G401 (cell line): ENCODE measurements around the gene MLLT10. TPM values are rescaled to one million over a fixed set of nuclear protein-coding genes. Genes with fewer than 3 reads are reported as not detected.
A peak's percentile ranks its signal among the peaks of the same experiment; 100 is the strongest.

Experiments used
- DNase-seq: peaks from one replicate; pipeline ENCODE4 v3.0.0-alpha.2; 2015; ENCODE audit warnings: low spot score
- in situ Hi-C: cut with HindIII; loops from 2 replicates; pipeline ENCODE4 v1.10.0; 2016; ENCODE audit warnings: low sequenced_read_pairs, mixed read lengths
- total RNA-seq: library from RNA; depleted of rRNA; stranded (reverse); fragments of >200 nt; shearing (Covaris generic); gene quantifications from 2 replicates; pipeline ENCODE4 v1.2.3, GENCODE V29; 2014; rRNA removed

The MLLT10 gene
- total RNA-seq = 19.6 and 30.8 TPM in 2 replicates

DNA sequence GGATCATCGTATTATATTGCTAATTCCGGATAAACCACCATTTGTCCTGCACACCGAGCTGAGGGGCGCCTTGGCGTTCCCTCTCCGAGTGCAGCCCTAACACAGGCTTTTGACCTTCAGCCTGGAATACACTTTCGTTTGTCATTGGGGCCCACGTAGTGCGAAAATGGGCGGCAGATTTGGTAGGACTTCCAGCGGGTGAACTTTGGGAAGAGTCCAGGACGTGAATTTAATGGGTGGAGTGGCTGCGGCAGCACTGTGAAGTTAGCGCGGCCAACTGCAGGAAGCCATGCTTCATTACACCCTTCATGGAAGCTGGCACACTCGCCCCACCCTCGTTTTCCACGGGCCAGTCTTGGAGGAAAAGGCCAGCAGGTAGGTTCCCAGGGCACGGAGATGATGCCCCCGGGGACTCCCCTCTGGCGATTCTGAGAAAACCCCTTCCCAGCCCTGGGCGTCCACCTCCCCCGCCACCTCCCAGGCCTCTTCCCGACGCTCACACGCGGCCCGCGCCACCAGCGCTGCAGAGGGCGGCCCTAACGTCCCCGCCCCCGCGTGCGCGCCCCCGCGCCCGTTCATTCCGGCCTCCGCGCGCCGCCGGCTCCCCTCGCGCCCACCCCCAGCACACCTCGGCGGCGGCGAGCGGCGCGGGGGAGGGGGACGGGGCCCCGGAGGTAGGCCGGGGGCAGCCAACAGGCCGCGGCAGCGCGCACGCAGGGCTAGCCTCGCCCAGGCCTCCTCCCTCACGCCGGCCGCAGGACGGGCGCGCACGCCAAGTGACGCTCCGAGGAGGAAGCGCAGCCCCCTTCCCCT lies at the start of gene MLLT10:
MLLT10 (plus strand) TSS at position 766 of the 813 bp plus-strand sequence. CDS start 413 bp downstream, outside the sequence.
- in situ Hi-C loops = no loop called here
- DNase-seq = peak; percentile 91

DNA sequence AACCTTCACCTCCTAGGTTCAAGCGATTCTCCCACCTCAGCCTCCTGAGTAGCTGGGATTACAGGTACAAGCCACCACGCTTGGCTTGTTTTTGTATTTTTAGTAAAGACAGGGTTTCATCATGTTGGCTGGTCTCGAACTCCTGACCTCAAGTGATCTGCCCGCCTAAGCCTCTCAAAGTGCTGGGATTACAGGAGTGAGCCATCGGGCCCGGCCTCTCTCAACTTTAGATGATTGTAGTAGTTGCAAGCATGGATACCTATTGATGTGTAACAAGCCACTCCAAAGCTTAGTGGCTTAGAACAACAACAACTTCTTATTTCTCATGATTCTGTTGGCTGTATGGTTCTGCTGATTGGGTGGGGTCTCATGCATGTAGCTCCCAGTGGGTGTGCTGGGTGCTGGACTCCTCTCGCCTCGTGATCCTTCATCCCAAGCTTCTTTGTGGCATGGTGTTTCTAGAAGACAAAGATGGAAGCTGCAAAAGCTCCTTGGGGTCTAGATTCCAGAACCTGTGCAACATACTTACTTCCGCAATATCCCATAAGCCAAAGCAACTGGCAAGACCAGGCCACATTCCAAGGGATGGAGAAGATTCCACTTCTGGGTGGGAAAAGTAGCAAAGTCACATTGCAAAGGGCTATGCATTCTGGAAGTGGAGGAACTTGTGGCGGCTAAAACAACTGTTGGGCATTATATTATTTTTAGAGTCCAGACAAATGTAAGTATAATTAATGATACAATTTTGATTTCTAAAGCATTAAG lies 46.4 kb upstream of the MLLT10 start:
- no peak for DNase-seq
- in situ Hi-C loops = no loop called here

- in situ Hi-C loops = no loop called here
- no peak for DNase-seq
Measured at GRCh38 chr10:21488246-21488956, 45.6 kb upstream of the MLLT10 start.

DNA sequence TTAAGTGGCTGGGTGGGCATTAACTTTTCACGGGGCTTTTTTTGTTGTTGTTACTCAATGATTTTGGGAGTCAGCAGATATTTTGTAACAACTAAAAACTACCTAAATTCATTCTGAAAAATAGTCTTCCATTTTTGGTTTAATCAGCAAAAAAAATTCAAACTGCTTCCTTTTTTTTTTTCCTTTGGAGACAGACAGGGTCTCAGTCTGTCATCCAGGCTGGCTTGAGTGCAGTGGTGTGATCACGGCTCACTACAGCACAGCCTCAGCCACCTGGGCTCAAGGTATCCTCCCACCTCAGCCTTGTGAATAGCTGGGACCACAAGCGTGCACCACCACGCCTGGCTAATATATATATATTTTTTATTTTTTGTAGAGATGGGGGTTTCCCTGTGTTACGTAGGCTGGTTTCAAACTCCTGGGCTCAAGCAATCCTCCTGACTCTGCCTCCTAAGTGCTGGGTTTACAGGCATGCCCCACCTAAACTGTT lies 45.0 kb upstream of the MLLT10 start:
- no peak for DNase-seq
- in situ Hi-C loops = no loop called here

GRCh38 chr10:21490028-21490710 lies 43.9 kb upstream of the MLLT10 start:
- in situ Hi-C loops = no loop called here
- DNase-seq = no peak

DNA sequence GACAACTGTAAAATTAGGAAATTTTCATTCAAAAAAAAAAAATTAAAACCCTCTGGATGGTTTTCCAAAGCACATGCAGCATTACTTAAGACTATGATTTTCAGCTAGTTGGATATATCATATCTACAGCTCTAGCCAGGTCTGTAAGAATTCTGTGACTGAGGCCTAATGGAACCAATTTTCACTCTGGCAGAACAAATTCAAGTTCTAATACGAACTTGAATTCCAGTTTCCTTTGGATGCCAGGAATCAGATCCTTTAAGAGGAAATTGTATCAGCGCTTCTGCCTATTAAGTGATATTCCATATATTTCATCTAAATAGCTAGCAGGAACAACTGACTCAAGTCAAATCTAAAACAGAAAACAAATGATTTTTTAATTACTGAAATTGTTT lies 43.3 kb upstream of the MLLT10 start:
- in situ Hi-C loops = no loop called here

GRCh38 chr10:21492421-21492820 lies 41.6 kb upstream of the MLLT10 start:
- in situ Hi-C loops = no loop called here
- DNase-seq = no peak

More for the DNA sequence above, 43.3 kb upstream of the MLLT10 start:
- DNase-seq = no peak

DNA sequence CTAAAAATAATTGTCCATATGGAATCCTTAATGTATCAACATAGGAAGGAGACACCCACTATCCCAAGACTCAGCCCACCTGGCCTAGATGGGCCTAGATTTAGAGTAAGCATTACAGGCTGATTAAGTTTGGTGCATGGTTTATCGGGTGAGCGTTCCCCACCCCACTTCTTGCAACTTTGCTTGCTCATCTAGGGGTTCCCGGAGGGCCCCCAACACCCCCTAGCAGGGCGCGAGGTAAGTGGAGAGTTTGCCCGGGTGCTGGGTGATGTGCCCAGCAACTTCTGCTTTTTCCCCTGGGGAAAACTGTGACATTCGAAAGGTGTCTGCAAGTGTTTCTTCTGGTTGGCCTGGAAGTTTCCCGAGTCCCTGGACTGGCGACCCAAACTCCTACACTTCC lies 40.2 kb upstream of the MLLT10 start:
- in situ Hi-C loops = no loop called here
- DNase-seq = no peak

DNA sequence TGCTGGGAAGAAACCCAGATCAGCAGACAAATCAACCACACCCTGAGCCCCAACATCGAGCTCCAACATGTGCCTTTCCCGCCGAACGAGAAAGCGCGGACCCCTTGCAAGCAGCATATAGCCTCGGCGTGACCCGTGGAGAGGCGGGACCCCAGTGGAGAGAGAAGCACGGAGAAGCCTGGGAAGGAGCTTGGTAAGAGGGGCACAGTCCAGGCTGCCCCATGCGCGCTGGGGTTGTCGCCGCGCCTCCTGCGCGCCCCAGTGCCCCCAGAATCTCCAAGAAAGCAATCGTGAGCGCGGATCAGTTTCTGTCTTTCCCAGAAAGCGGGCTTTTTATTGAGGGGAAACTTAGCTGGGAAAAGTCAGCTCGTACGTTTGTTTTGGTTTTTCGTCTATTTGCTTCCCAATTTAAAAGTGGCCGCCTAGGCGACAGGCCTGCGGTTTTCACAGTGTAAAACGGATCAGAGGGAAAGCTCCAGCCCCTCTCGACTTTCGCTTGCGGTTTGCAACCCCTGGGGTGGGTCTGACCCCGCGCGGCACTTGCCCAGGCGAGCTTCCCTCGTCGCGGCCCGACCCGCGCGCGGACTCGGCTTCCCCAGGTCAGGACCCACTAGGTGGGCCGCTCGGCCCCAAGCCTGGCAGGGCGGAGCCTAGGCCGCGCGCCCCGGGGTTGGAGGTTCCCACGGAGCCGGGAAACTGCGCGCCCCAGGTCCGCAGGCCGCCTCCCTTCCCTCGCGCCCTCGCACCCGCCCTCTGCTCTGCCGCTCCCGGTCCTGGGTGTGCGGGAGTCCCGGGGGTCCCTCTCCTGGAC lies 39.6 kb upstream of the MLLT10 start:
- DNase-seq = no peak
- in situ Hi-C loops = no loop called here

DNA sequence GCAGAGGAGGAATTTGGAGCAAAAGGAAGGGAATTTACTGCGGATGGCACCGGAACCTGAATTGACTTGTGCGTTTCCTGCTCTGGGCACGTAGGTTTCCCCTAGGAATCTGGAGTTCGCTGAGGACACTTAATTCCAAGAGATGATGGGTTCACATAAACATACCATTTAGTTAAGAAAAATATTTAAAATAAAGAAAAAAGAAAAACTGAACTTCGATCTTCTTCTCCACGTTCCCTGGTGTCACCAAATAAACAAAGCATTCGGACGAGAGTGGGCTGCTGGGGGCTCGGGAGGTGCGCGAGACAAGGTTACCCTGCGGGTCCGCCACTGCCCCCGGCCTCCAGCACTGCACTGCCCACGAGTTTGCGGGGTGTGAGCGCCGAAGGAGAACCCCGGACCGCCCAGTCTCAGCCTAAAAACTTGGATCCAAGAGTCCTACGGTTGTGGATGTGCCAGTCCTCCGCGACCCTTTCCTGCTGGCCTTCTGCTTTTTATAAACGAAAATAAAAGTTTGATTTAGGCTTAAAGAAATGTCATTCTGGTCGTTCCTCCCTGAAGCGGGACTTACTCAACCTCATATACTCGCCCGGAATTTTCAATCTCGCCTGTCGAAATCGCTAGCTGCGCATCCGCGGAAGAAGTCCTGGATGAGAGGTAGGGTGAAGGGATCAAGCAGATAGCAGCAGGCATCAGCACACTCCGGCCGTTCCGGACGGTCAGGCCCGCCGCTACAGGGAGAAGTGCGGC lies 38.9 kb upstream of the MLLT10 start:
- in situ Hi-C loops = no loop called here

DNA sequence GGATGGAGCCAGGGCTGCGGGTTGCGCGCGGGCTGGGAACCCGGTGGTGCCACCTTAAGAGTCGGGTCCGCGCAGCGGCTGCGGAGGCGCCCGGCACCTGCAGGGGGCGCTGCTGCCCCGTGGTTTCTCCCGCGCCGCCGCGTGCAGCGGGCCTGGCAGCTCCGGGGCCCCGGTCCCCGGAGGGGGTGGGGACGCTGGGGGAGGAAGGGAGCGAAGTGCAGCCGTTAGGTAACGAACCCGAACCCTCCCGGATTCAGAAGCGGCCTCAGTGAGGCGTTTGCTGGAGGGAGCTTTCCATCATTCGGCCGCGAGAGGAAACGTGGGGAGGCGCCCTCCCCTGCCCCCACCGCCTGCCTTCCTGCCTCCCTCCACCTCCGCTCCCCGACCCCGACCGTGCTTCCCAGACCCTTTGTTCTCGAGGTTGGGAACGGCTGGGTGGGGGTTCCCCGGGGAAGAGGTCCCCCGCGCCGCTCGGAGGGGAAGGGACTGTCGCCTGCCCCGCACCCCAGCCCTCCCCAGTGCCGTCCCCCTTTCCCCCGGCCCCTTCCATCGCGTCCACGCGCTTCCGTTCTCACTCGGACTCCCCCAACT lies 38.2 kb upstream of the MLLT10 start:
- in situ Hi-C loops = no loop called here

More for the DNA sequence above, 38.9 kb upstream of the MLLT10 start:
- no peak for DNase-seq

DNA sequence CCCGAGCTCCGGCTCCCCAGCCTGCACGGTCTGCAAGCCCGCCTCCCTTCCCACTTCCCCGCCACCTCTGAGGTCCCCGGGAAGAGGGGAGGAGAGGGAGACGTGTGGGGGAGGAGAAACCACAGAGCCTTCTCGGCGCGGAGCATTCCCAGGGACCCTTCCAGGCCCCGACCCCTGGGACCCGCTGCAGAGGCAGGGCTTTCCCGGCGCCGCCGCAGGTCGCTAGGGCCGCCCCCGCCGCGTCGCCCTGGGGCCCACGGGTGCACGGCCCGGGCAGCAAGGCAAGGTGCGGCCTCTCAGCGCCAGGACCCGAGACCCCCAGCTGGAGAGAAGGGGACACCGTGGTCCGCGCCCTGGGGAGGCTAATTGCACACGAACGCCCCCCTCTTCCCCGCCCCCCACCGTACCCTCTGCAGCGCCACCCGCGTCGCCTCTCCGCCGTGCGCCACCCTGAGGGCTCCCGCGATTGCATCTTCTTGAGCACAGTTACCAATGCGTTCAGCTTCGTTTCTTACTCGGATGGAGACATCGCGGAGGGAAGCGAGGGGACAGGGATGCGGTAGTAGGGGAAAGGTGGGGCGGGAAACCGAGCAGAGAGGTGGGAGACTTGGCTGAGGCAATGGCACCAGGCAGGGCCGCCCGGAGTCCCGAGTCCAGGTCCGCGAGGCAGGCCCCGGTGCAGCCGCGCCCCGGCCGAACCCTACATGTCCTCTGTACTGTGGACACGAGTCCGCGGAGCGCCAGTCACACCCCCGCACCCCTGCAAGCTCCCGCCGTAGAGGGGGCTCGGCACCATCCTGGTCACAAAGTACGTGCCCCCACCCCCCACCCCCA lies 37.5 kb upstream of the MLLT10 start:
- in situ Hi-C loops = no loop called here
- DNase-seq = peak; percentile 65

More for the DNA sequence above, 38.2 kb upstream of the MLLT10 start:
- peak; percentile 80 for DNase-seq

GRCh38 chr10:21497177-21497807 lies 36.7 kb upstream of the MLLT10 start:
- in situ Hi-C loops = no loop called here
- DNase-seq = peak; percentile 80

DNA sequence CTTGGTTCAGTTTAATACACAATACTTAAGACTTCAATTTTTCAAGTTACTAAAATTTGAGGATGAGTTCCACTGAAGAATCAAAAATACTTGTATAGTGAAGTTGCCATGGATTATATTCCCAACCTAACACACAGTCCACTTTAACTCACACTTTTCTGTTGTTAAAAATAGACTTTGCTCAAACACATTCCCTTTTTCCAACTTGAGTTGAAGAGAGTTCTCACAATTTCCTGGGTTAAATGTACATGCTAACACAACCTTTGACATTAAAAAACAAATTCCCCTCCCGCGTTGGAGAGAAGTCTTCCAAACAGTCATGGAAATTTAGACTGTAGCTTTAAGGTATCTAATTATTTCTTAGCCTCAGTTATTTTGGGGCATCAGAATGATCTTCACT lies 35.7 kb upstream of the MLLT10 start:
- in situ Hi-C loops = no loop called here
- no peak for DNase-seq

- in situ Hi-C loops = no loop called here
- DNase-seq = no peak
Measured at GRCh38 chr10:21498986-21499385, 35.0 kb upstream of the MLLT10 start.
